H1 (cell line): ENCODE data around the gene PANK3. TPM values are rescaled to one million over a fixed set of nuclear protein-coding genes. Genes with fewer than 3 reads are reported as not detected.

Source experiments
- CTCF ChIA-PET: fragments of 300-600 bp; sonication (Branson Sonifier 250); formaldehyde crosslinking; loops from one replicate; lab custom pipeline; 2021; ENCODE audit not compliant: partially characterized antibody; lab: Charles Lee
- POLR2A ChIA-PET: fragments of 300-600 bp; sonication (Branson Sonifier 250); formaldehyde crosslinking; loops from one replicate; lab custom pipeline; 2021; ENCODE audit warnings: inconsistent platforms; ENCODE audit not compliant: partially characterized antibody; lab: Charles Lee
- DNase-seq, 2 experiments: peaks; one replicate each; pipeline versions ENCODE4 v3.0.0 to v3.0.0-alpha.2; 2010 to 2022; ENCODE audit warnings: low spot score in 2 of 2, low read depth in 1 of 2, mixed read lengths in 1 of 2
- FAIRE-seq: peaks from 2 replicates; lab custom pipeline; 2011; peaks lifted over from hg19 to GRCh38; lab: Jason Lieb, UNC
- H2AFZ ChIP-seq: 2 replicates; pipeline ENCODE4 v1.8.1; 2012; ENCODE audit warnings: low read length, inconsistent platforms
- H2AK5ac ChIP-seq: 2 replicates; pipeline ENCODE4 v1.6.1; 2013; ENCODE audit warnings: low read depth, low read length
- H2BK120ac ChIP-seq: replicated peaks from 2 replicates; pipeline ENCODE3; 2013; ENCODE audit warnings: low read depth, low read length, inconsistent platforms
- H2BK12ac ChIP-seq: 2 replicates; pipeline ENCODE4 v1.6.1; 2013; ENCODE audit warnings: low read depth, low read length
- H2BK15ac ChIP-seq: 2 replicates; pipeline ENCODE4 v1.6.1; 2013; ENCODE audit warnings: low read length
- H2BK20ac ChIP-seq: 2 replicates; pipeline ENCODE4 v1.6.1; 2013; ENCODE audit warnings: low read length
- H2BK5ac ChIP-seq: 2 replicates; pipeline ENCODE4 v1.6.1; 2013; ENCODE audit warnings: low read depth, low read length
- H3K14ac ChIP-seq: 2 replicates; pipeline ENCODE4 v1.6.1; 2013; ENCODE audit warnings: inconsistent platforms; ENCODE audit not compliant: insufficient read length
- H3K18ac ChIP-seq: 2 replicates; pipeline ENCODE4 v1.6.1; 2013; ENCODE audit warnings: low read length; ENCODE audit errors: extremely low read depth
- H3K23ac ChIP-seq: 2 replicates; pipeline ENCODE4 v1.6.1; 2013; ENCODE audit warnings: inconsistent platforms; ENCODE audit not compliant: insufficient read length
- H3K23me2 ChIP-seq: 2 replicates; pipeline ENCODE4 v1.6.1; 2013; ENCODE audit warnings: low read depth, low read length
- H3K27ac ChIP-seq: 2 replicates; pipeline ENCODE4 v1.6.1; 2011; ENCODE audit warnings: low read depth, low read length, inconsistent platforms
- H3K27me3 ChIP-seq, 4 experiments: replicated peaks in 1 of 4; 1 replicate in 1 of 4; 2 replicates in 3 of 4; pipeline versions ENCODE4 v1.6.1 to v1.8.1; 2011 to 2013; ENCODE audit warnings: low read length in 3 of 4, mild to moderate bottlenecking in 3 of 4, inconsistent platforms in 2 of 4, mixed read lengths in 2 of 4, moderate library complexity in 1 of 4; ENCODE audit not compliant: control insufficient read depth in 3 of 4, insufficient read depth in 3 of 4; ENCODE audit errors: extremely low read depth in 1 of 4
- H3K36me3 ChIP-seq, 4 experiments: 2 replicates each; pipeline versions ENCODE4 v1.6.1 to v1.8.1; 2011 to 2013; ENCODE audit warnings: mild to moderate bottlenecking in 4 of 4, low read length in 3 of 4, moderate library complexity in 2 of 4, control low read depth in 1 of 4, inconsistent platforms in 1 of 4; ENCODE audit not compliant: insufficient read depth in 4 of 4, control insufficient read depth in 2 of 4
- H3K4ac ChIP-seq: replicated peaks from 2 replicates; pipeline ENCODE3; 2013; ENCODE audit warnings: low read length, low read depth, mixed read lengths, inconsistent platforms; ENCODE audit not compliant: insufficient read length
- H3K4me1 ChIP-seq, 4 experiments: replicated peaks in 1 of 4; 1 replicate in 1 of 4; 2 replicates in 3 of 4; pipeline versions ENCODE4 v1.6.1 to v1.8.1; 2011 to 2013; ENCODE audit warnings: low read length in 3 of 4, inconsistent platforms in 2 of 4, mixed read lengths in 1 of 4; ENCODE audit not compliant: insufficient read depth in 4 of 4, control insufficient read depth in 3 of 4
- H3K4me2 ChIP-seq, 2 experiments: 2 replicates each; pipeline versions ENCODE4 v1.6.1 to v1.8.1; 2011 to 2013; ENCODE audit warnings: low read depth in 2 of 2, low read length in 2 of 2, control low read depth in 1 of 2, inconsistent platforms in 1 of 2, mild to moderate bottlenecking in 1 of 2; ENCODE audit not compliant: insufficient read depth in 1 of 2
- H3K4me3 ChIP-seq, 4 experiments: fragments of 200-600, 300-600 bp in 1 of 4; sonication (generic), shearing (Covaris generic), sonication (Bioruptor Twin) in 1 of 4; 2 replicates each; pipeline versions ENCODE4 v1.5.1 to v1.8.1; 2011 to 2016; ENCODE audit warnings: low read length in 4 of 4, low read depth in 3 of 4, control low read depth in 2 of 4, inconsistent platforms in 2 of 4, mild to moderate bottlenecking in 2 of 4, mixed read lengths in 1 of 4, moderate library complexity in 1 of 4; ENCODE audit not compliant: insufficient read depth in 2 of 4; ENCODE audit errors: extremely low read depth in 1 of 4
- H3K56ac ChIP-seq: replicated peaks from 2 replicates; pipeline ENCODE3; 2013; ENCODE audit warnings: low read depth, mild to moderate bottlenecking, mixed read lengths, low read length, inconsistent platforms; ENCODE audit not compliant: insufficient read length
- H3K79me1 ChIP-seq: 2 replicates; pipeline ENCODE4 v1.6.1; 2013; ENCODE audit warnings: low read depth, low read length, control low read depth
- H3K79me2 ChIP-seq, 2 experiments: 2 replicates each; pipeline versions ENCODE4 v1.6.1 to v1.8.1; 2012 to 2013; ENCODE audit warnings: low read length in 2 of 2, mild to moderate bottlenecking in 2 of 2, inconsistent platforms in 1 of 2; ENCODE audit not compliant: insufficient read depth in 2 of 2, control insufficient read depth in 1 of 2
- H3K9ac ChIP-seq, 4 experiments: replicated peaks in 1 of 4; 1 replicate in 1 of 4; 2 replicates in 3 of 4; pipeline versions ENCODE4 v1.6.1 to v1.8.1; 2011 to 2013; ENCODE audit warnings: low read depth in 3 of 4, low read length in 3 of 4, control low read depth in 2 of 4, mild to moderate bottlenecking in 2 of 4, moderate library complexity in 2 of 4, inconsistent platforms in 1 of 4; ENCODE audit errors: extremely low read depth in 1 of 4
- H3K9me3 ChIP-seq, 2 experiments: 2 replicates each; pipeline versions ENCODE4 v1.6.1 to v1.8.1; 2012 to 2013; ENCODE audit warnings: mild to moderate bottlenecking in 2 of 2, moderate library complexity in 2 of 2, control low read depth in 1 of 2, inconsistent platforms in 1 of 2, low read depth in 1 of 2, low read length in 1 of 2, mixed read lengths in 1 of 2; ENCODE audit not compliant: insufficient read depth in 2 of 2
- H4K20me1 ChIP-seq, 2 experiments: replicated peaks in 1 of 2; 2 replicates each; pipeline versions ENCODE3 to v1.8.1; 2011 to 2013; ENCODE audit warnings: inconsistent platforms in 2 of 2, low read length in 2 of 2, mild to moderate bottlenecking in 1 of 2; ENCODE audit not compliant: insufficient read depth in 2 of 2, control insufficient read depth in 1 of 2
- H4K5ac ChIP-seq: 2 replicates; pipeline ENCODE4 v1.6.1; 2013; ENCODE audit warnings: low read length, low read depth, mixed read lengths, inconsistent platforms; ENCODE audit not compliant: insufficient read length
- H4K8ac ChIP-seq: 2 replicates; pipeline ENCODE4 v1.8.0; 2013; ENCODE audit warnings: mild to moderate bottlenecking, moderate library complexity, low read length, inconsistent platforms; ENCODE audit not compliant: insufficient read depth; ENCODE audit errors: extremely low read depth
- H4K91ac ChIP-seq: replicated peaks from 2 replicates; pipeline ENCODE3; 2013; ENCODE audit warnings: low read length, mixed read lengths, inconsistent platforms; ENCODE audit not compliant: insufficient read length
- CEBPB ChIP-seq: IDR thresholded peaks from 2 replicates; pipeline ENCODE4 v1.6.1; 2012; ENCODE audit warnings: low read depth, low read length
- JUND ChIP-seq: IDR thresholded peaks from 2 replicates; pipeline ENCODE4 v1.6.1; 2011; ENCODE audit warnings: mild to moderate bottlenecking, improper control_type of control experiment, low read length
- PHF8 ChIP-seq: fragments of 200-600 bp; sonication (generic); conservative IDR thresholded peaks from 2 replicates; pipeline ENCODE4 v1.7.1; 2012; ENCODE audit warnings: low read depth, mild to moderate bottlenecking, inconsistent platforms, low read length, moderate library complexity
- SP4 ChIP-seq: IDR thresholded peaks from 2 replicates; pipeline ENCODE4 v1.6.1; 2012; ENCODE audit warnings: low read length, inconsistent platforms
- SUZ12 ChIP-seq: fragments of 200-600 bp; sonication (generic); IDR thresholded peaks from 2 replicates; pipeline ENCODE4 v1.6.1; 2012; ENCODE audit warnings: mild to moderate bottlenecking, inconsistent platforms, low read length, moderate library complexity, mixed read lengths
- TAF7 ChIP-seq: optimal IDR thresholded peaks from 2 replicates; pipeline ENCODE3; 2011; ENCODE audit warnings: low read depth, mild to moderate bottlenecking, inconsistent platforms, low read length, moderate library complexity, borderline replicate concordance
- TBP ChIP-seq: IDR thresholded peaks from 2 replicates; pipeline ENCODE4 v1.6.1; 2011; ENCODE audit warnings: low read depth, low read length, improper control_type of control experiment
- WGBS, 2 experiments: shearing (Covaris generic) in 1 of 2; methylation state at CpG; one replicate each; pipeline versions ENCODE4 v1.1.6 to v1.1.7; 2013 to 2015; ENCODE audit warnings: low lambda C conversion rate in 2 of 2, mixed read lengths in 2 of 2, inconsistent platforms in 1 of 2, low coverage in 1 of 2, missing lambda C conversion rate in 1 of 2; ENCODE audit not compliant: insufficient replicate concordance in 2 of 2, insufficient coverage in 1 of 2, insufficient read length in 1 of 2; ENCODE audit errors: extremely low coverage in 1 of 2, missing lambda C conversion rate in 1 of 2; 5-methylcytosine and 5-hydroxymethylcytosine counted together
- polyA plus RNA-seq, 7 experiments: library from polyadenylated mRNA; depleted of rRNA in 3 of 7; stranded (reverse) in 5 of 7; unstranded in 2 of 7; fragments of >200 nt in 5 of 7; fragments of 200-250 nt in 2 of 7; gene quantifications; 1 replicate in 5 of 7; 2 replicates in 1 of 7; 4 replicates in 1 of 7; pipeline versions ENCODE4 v1.2.1 to v1.2.3, GENCODE V29; 2011 to 2013; ENCODE audit warnings: missing spikeins in 2 of 7, mixed read lengths in 2 of 7
- total RNA-seq: library from RNA; stranded (reverse); fragmentation: NEBNext Ultra II Directional; extraction: Animal tissue kit (Norgen Biotek cat#: 25700); gene quantifications from 2 replicates; pipeline ENCODE4 v1.2.1, GENCODE V29; 2021

Gene PANK3
- total and polyA plus RNA-seq, 2 of the 8 experiments (the other 6 are each of a cell fraction or from before 2014, with no cell fraction given): 8.6 to 101 TPM

DNA sequence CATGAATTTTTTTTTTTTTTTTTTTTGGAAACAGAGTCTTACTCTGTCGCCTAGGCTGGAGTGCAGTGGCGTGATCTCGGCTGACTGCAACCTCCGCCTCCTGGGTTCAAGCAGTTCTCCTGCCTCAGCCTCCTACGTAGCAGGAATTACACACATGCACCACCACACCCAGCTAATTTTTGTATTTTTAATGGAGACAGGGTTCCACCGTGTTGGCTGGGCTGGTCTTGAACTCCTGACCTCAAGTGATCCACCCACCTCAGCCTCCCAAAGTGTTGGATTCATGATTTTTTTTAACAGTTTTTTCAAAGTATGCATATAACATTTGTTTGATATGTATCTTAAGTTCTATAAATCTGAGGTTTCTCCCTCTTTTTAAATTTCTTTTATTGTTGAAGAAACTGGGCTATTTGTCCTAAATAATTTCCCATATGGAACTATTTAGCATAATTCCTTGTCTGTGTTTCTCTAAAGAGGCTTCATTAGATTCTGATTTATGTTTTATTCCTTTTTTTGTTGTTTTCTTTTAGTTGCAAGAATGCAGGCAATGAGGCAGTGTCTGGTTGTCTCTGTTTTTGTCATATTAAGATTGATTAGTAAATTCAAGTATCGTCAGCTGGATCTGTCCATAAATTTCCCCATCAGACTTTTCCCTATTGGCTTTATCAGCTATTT lies 76.5 kb downstream of the PANK3 start:
- H3K79me1 ChIP-seq: no peaks in the 10 kb centered on the region
- H3K56ac ChIP-seq: no peak overlapping the region
- no peak overlapping the region for H2BK120ac ChIP-seq
- H3K18ac ChIP-seq: no peak overlapping the region
- H3K4ac ChIP-seq: no peak overlapping the region
- H4K91ac ChIP-seq: no peak overlapping the region
- ChIA-PET CTCF (no interaction called here), POLR2A (no interaction called here)
- no peaks in the 10 kb centered on the region for H3K9me3 ChIP-seq
- H3K4me2 ChIP-seq: no peak overlapping the region
- H3K27ac ChIP-seq: no peak overlapping the region
- H3K4me3 ChIP-seq: no peak overlapping the region
- H3K23ac ChIP-seq: no peak overlapping the region
- no peak overlapping the region for H3K14ac ChIP-seq
- no peak overlapping the region for H2BK20ac ChIP-seq
- H2AFZ ChIP-seq: no peak overlapping the region
- H3K9ac ChIP-seq: no peak overlapping the region
- H4K20me1 ChIP-seq: peaks cover 1 to 2% of the 10 kb centered on the region in 2 experiments
- H3K4me1 ChIP-seq: no peaks in the 10 kb centered on the region
- H2BK5ac ChIP-seq: no peak overlapping the region
- no peaks in the 10 kb centered on the region for H3K79me2 ChIP-seq
- H3K36me3 ChIP-seq: peaks cover 0 to 69% (median 35%) of the 10 kb centered on the region in 4 experiments
- no peak overlapping the region for H4K8ac ChIP-seq
- FAIRE-seq (no peak), DNase-seq (no peak)
- H2BK15ac ChIP-seq: no peak overlapping the region
- H2BK12ac ChIP-seq: no peak overlapping the region
- H2AK5ac ChIP-seq: no peak overlapping the region
- H3K27me3 ChIP-seq: no peaks in the 10 kb centered on the region
- no peaks in the 10 kb centered on the region for H3K23me2 ChIP-seq
- no peak for TF ChIP-seq SUZ12
- no peak for TF ChIP-seq SP4
- no peak for TF ChIP-seq CEBPB
- TF ChIP-seq TBP: no peak
- TF ChIP-seq JUND: no peak
- no peak for TF ChIP-seq PHF8
- no peak for TF ChIP-seq TAF7
- H4K5ac ChIP-seq: no peak overlapping the region
- WGBS, 2 experiments: 97% methylated on average over 6 of the region's 7 CpGs; no CpG with 5 or more reads in 1 of the 2 experiments
